Mononuclear cell (primary cell): Measurements from ENCODE around the gene GNG12. TPM values are rescaled to one million over a fixed set of nuclear protein-coding genes. Genes with fewer than 3 reads are reported as not detected.

ENCODE experiments used
- H3K27me3 ChIP-seq: 2 replicates; pipeline ENCODE4 v1.6.0; 2011; ENCODE audit warnings: low read length, control low read depth; ENCODE audit not compliant: insufficient read depth
- H3K4me1 ChIP-seq: 2 replicates; pipeline ENCODE4 v1.5.1; 2011; ENCODE audit warnings: mild to moderate bottlenecking, low read length, control low read depth; ENCODE audit not compliant: insufficient read depth
- H3K4me3 ChIP-seq: 2 replicates; pipeline ENCODE4 v1.5.1; 2011; ENCODE audit warnings: mild to moderate bottlenecking, low read length, moderate library complexity
- H3K9me3 ChIP-seq: 2 replicates; pipeline ENCODE4 v1.5.1; 2011; ENCODE audit warnings: low read depth, mild to moderate bottlenecking, control low read depth, low read length
- total RNA-seq: library from RNA; depleted of rRNA; stranded (reverse); fragments of >200 nt; gene quantifications from one replicate; pipeline ENCODE4 v1.2.3, GENCODE V29; 2012

The GNG12 gene
- total RNA-seq, 1 donor: 0.21 TPM

- H3K27me3 ChIP-seq: peaks cover 5% of the 10 kb centered on the region
- H3K4me1 ChIP-seq: no peaks in the 10 kb centered on the region
- H3K4me3 ChIP-seq: no peak overlapping the region
These were observed 17.4 kb upstream of the GNG12 start for GRCh38 chr1:67850611-67851075.

GRCh38 chr1:67850151-67850551 lies 16.9 kb upstream of the GNG12 start:
- H3K4me3 ChIP-seq: no peak overlapping the region
- H3K27me3 ChIP-seq: peaks cover 5% of the 10 kb centered on the region
- H3K9me3 ChIP-seq: no peaks in the 10 kb centered on the region
- no peaks in the 10 kb centered on the region for H3K4me1 ChIP-seq

More at GRCh38 chr1:67850611-67851075, 17.4 kb upstream of the GNG12 start:
- H3K9me3 ChIP-seq: no peaks in the 10 kb centered on the region

- Histone ChIP-seq H3K27me3 (peaks cover 12% of the 10 kb centered on the region), H3K9me3 (no peaks in the 10 kb centered on the region), H3K4me1 (no peaks in the 10 kb centered on the region), H3K4me3 (no peak overlapping the region)
These were observed 14.2 kb upstream of the GNG12 start for GRCh38 chr1:67847466-67847865.

- Histone ChIP-seq H3K27me3 (peaks cover 16% of the 10 kb centered on the region), H3K9me3 (no peaks in the 10 kb centered on the region), H3K4me1 (no peaks in the 10 kb centered on the region), H3K4me3 (no peak overlapping the region)
These were observed 13.3 kb upstream of the GNG12 start for GRCh38 chr1:67846538-67846937.

- H3K4me1 ChIP-seq: no peaks in the 10 kb centered on the region
- H3K4me3 ChIP-seq: no peak overlapping the region
- H3K27me3 ChIP-seq: peaks cover 13% of the 10 kb centered on the region
- no peaks in the 10 kb centered on the region for H3K9me3 ChIP-seq
These were observed 11.7 kb upstream of the GNG12 start for GRCh38 chr1:67844988-67845387.

- peaks cover 20% of the 10 kb centered on the region for H3K27me3 ChIP-seq
- no peak overlapping the region for H3K4me3 ChIP-seq
- H3K4me1 ChIP-seq: no peaks in the 10 kb centered on the region
- no peaks in the 10 kb centered on the region for H3K9me3 ChIP-seq
These were observed 10.5 kb upstream of the GNG12 start for GRCh38 chr1:67843746-67844145.

- no peaks in the 10 kb centered on the region for H3K4me1 ChIP-seq
- H3K27me3 ChIP-seq: peaks cover 23% of the 10 kb centered on the region
- H3K9me3 ChIP-seq: no peaks in the 10 kb centered on the region
- no peak overlapping the region for H3K4me3 ChIP-seq
These were observed 10.1 kb upstream of the GNG12 start for GRCh38 chr1:67843331-67843730.

- Histone ChIP-seq H3K9me3 (no peaks in the 10 kb centered on the region), H3K4me3 (no peak overlapping the region), H3K4me1 (no peaks in the 10 kb centered on the region), H3K27me3 (peaks cover 44% of the 10 kb centered on the region)
These were observed 7.2 kb upstream of the GNG12 start for GRCh38 chr1:67840449-67840848.

GRCh38 chr1:67839826-67840225 lies 6.6 kb upstream of the GNG12 start:
- no peak overlapping the region for H3K4me3 ChIP-seq
- no peaks in the 10 kb centered on the region for H3K9me3 ChIP-seq
- peaks cover 51% of the 10 kb centered on the region for H3K27me3 ChIP-seq

GRCh38 chr1:67838180-67838910 lies 5.1 kb upstream of the GNG12 start:
- H3K27me3 ChIP-seq: peaks cover 65% of the 10 kb centered on the region
- no peaks in the 10 kb centered on the region for H3K9me3 ChIP-seq
- no peak overlapping the region for H3K4me3 ChIP-seq
- peaks cover 3% of the 10 kb centered on the region for H3K4me1 ChIP-seq

More at GRCh38 chr1:67839826-67840225, 6.6 kb upstream of the GNG12 start:
- H3K4me1 ChIP-seq: no peaks in the 10 kb centered on the region

GRCh38 chr1:67836769-67837168 lies 3.5 kb upstream of the GNG12 start:
- Histone ChIP-seq H3K4me3 (no peak overlapping the region), H3K4me1 (peaks cover 19% of the 10 kb centered on the region), H3K27me3 (peaks cover 66% of the 10 kb centered on the region), H3K9me3 (no peaks in the 10 kb centered on the region)

- peaks cover 22% of the 10 kb centered on the region for H3K4me1 ChIP-seq
- H3K9me3 ChIP-seq: no peaks in the 10 kb centered on the region
- H3K4me3 ChIP-seq: no peak overlapping the region
- H3K27me3 ChIP-seq: peaks cover 75% of the 10 kb centered on the region
These were observed 2.6 kb upstream of the GNG12 start for GRCh38 chr1:67835663-67836452.

GRCh38 chr1:67834246-67834877 lies 1.1 kb upstream of the GNG12 start:
- Histone ChIP-seq H3K4me1 (peaks cover 22% of the 10 kb centered on the region), H3K27me3 (peaks cover 85% of the 10 kb centered on the region), H3K4me3 (no peak overlapping the region), H3K9me3 (no peaks in the 10 kb centered on the region)

GRCh38 chr1:67833602-67833940 lies 304 bp upstream of the GNG12 start:
- Histone ChIP-seq H3K4me1 (peaks cover 22% of the 10 kb centered on the region), H3K27me3 (peaks cover 79% of the 10 kb centered on the region), H3K4me3 (no peak overlapping the region), H3K9me3 (no peaks in the 10 kb centered on the region)

GRCh38 chr1:67831850-67832513 lies 1.3 kb downstream of the GNG12 start:
- Histone ChIP-seq H3K4me1 (peaks cover 22% of the 10 kb centered on the region), H3K27me3 (peaks cover 74% of the 10 kb centered on the region), H3K9me3 (no peaks in the 10 kb centered on the region), H3K4me3 (no peak overlapping the region)
